Uterus (tissue), 2 donors: ENCODE measurements around the gene FSIP1.

Source experiments
- CTCF ChIP-seq, 4 experiments: fragments of 200-600 bp in 2 of 4; fragments of 450-650 bp in 2 of 4; sonication (generic) in 2 of 4; IDR thresholded peaks; one replicate each; pipeline ENCODE4 v1.5.1; 2016 to 2019; ENCODE audit warnings: antibody characterized with exemption in 4 of 4, mild to moderate bottlenecking in 2 of 4, moderate library complexity in 1 of 4
- POLR2A ChIP-seq, 2 donors: fragments of 450-650 bp; IDR thresholded peaks; one replicate each; pipeline ENCODE4 v1.6.1; 2016; ENCODE audit warnings: antibody characterized with exemption in 2 of 2, mild to moderate bottlenecking in 1 of 2, moderate library complexity in 1 of 2

DNA sequence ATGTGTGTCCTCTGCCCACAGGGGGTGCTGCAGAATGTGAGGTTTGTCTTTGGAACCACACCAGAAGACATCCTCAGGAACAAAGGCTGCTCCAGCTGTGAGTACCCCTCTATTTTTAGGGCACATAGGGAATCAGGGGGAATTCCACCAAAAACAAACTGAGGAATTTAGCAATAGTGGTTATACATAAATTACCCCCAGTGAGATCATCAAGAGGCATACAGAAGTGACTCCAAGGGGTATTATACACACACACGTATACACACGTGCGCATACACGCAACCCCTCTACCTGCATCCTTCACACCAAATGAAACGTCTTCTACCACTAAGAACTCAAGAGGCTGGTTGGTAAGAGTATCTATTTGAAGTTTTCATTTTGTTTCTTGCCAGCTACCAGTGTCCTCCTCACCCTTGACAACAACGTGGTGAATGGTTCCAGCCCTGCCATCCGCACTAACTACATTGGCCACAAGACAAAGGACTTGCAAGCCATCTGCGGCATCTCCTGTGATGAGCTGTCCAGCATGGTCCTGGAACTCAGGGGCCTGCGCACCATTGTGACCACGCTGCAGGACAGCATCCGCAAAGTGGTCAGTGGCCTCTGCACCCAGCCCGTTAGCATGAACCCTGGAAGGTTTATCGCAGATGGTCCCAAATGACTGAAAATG, 198.9 kb downstream of the FSIP1 start:
- TF ChIP-seq CTCF (IDR thresholded peaks at IDR 0.05) (peak in 3 of 4 experiments; percentile 12 to 39 (median 16)), POLR2A (IDR thresholded peaks at IDR 0.05) (no peak)
